DMS114 treated with DMSO at 0.1 percent for 48 hours (cell line): ENCODE measurements around the gene TMEM273.
"Not testable (repeated sequence)": the region's sequence is repeated elsewhere in the genome, so short reads cannot be mapped to it uniquely, and the experiment has no call there.

Experiments used
- DNase-seq: peaks from one replicate; lab custom pipeline; 2025; ENCODE audit not compliant: unreplicated experiment; lab: John Stamatoyannopoulos, UW

TMEM273 gene

DNA sequence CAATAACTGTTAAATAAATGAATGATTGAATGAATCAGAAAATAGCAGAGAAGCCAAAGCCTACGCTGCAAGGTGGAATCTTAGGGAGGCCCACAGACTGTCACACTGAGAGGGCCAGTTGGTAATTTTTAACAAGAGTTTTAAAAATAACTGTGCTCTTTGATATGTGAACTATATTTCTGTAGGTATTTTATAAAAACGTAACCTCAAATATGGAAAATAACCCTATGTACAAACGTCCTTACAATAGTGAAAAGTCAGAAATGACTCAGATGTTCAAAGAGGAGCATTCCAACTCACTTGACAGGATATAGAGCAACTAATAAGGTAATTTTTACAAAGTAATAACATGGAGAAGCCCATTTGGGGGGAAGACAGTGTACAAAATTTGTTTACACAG is 18.9 kb upstream of the TMEM273 start:
- DNase-seq, result no peak

DNA sequence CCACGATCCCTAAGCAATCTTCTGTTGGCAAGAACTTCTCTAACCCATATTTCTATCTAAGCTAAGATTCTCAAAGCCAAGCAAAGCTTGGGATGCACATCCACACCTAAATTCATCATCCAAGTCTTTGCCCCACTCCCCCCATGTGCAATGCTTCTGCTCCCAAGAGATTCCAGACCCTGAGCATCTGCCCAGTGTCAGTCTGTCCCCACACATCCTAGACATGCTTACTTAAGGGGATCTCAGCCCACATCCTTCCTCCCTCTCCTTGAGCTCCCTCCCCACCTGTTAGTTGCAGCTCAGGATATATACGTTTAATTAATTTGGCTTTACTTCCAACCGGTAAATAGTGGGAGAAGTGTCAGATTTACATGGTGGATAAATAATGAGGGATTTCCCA is 17.0 kb upstream of the TMEM273 start:
- no peak for DNase-seq

DNA sequence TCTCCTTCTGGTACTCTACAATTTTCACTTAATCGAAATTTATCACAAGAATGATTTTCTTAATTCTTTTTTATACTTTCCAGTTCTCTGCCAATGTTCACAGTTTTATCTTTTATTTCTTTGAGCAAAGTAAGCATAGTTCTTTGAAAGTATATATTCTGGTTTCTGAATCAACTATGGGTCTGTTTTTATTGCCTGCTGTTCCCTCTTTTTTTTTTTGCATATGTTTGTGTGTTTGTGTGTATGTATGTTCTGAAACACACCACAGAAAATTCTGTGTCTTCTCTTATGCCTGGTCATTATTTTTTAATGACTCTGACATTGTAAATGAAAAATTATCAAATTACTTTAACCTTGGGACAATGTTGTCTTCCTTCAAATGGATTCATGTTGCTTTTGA is 15.9 kb upstream of the TMEM273 start:
- no peak for DNase-seq

DNA sequence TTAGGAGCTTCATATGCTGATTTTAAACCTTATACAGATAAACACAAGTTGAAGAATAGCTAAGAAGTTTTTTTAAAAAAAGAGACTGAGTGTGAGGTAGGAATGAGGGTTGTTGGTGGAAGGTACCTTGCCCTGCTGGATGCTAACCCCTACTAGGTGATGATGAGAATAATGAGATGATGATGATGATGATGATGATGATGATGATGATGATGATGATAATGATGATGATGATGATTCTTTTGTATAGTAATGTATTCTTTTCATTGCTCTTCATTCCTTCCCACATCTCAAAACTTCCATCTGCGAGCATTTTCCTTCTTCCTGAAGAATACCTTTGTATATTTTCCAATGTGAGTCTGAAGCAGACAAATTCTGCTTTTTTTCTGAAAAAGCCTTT is 14.1 kb upstream of the TMEM273 start:
- no peak for DNase-seq

DNA sequence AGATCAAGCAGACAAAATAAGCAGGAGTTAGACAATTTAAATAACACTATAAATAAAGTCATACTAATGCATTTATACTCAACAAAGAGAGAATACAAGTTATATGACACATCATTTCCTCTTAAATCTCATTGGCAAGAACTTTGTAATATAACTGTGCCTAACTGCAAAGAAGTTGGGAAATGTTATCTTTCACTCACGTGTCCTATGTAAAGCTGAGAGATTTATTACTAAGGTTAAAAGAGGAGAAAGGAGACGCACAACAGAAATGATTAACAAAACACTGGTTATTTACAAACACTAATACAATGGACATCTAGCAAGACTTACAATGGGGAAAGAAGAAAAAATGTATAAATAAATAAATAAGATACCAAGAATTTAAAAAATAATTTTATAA is 12.7 kb upstream of the TMEM273 start:
- no peak for DNase-seq

DNA sequence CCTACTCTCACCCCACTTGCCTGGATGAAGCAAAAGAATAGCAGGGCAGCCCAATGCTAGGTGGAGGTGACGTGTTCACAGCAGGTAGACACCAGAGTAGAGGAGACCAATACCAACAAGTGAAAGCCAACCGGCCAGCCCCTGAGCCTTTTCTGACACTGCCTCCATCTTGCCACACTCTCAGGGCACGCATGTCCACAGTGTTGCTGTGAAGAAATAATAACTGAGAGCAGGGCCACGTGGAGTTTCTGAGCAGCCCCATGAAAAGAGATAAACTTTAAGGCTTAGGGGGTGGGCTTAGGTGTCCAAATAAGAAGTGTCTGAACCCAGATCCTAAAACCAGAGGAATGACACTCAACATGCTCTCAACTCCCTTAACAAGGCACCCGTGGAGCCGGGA is 9.0 kb upstream of the TMEM273 start:
- no peak for DNase-seq

DNA sequence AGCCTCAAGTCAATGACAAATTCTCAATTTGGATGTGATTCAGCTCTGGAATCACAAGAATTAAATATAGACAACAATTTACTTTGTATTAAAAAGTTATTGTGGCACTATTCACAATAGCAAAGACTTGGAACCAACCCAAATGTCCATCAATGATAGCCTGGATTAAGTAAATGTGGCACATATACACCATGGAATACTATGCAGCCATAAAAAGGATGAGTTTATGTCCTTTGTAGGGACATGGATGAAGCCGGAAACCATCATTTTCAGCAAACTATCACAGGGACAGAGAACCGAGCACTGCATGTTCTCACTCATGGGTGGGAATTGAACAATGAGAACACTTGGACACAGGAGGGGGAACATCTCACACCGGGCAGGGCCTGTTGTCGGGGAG is 7.7 kb upstream of the TMEM273 start:
- not testable (repeated sequence) for DNase-seq

DNA sequence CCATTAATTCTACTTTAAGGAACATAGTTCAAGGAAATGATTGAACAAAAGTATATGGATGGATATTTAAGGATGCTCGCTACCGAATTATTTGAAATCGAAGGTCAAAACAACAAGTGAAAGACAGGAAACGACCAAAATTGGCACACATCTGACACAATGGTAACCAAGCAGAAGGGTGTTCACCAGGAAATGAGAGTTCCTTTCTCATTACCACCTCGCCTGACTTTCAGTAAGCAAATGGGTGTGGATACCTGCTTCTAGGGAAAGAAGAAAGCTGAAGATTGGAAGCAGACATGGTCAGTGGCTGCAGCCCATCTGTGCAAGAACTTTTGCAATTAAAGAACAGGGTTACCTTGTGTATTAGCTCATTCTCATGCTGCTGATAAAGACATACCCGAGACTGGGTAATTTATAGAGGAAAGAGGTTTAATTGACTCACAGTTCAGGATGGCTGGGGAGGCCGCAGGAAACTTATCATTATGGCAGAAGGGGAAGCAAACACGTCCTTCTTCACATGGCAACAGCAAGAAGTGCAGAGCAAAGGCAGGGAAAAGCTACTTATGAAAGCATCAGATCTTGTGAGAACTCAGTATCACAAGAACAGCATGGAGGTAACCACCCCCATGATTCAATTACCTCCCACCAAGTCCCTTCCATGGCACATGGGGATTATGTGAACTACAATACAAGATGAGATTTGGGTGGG is 6.2 kb upstream of the TMEM273 start:
- no peak for DNase-seq

DNA sequence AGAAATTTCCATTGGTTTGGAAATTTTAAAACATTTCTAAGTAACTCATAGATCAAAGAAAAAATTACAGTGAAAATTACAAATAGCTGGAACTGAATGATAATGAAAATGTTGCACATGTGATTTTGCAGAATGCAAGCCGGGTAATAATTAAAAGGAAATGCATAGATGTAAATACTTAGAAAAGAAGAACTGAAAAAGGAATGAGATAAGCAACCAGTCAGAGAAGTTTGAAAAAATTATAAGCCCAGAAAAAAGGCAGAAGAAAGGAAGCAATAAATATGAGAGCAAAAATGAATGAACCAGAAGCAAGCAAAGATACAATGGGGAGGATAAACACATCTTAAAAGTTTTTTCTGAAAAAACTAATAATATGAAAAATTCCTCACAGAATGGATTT is 3.2 kb upstream of the TMEM273 start:
- DNase-seq, result no peak

DNA sequence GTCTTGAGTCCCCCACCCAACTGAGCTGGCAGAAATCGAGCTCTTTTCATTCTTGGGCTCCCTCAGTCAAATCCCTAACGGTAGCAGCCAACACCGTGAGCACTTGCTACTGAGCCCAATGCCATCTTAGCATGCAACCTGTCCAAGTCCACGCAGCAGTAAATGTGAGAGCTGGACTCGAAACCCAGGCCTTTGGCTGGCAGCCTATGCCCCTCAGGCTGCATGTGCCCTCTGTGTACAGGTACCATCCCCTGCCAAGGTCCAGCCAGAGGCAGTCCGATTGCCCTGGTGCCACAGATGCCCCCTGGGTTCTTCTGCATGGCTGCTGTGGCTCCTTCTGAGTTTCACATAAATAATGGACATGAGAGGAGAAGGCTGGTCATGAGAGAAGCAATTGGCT is 1.2 kb upstream of the TMEM273 start:
- DNase-seq, result no peak

DNA sequence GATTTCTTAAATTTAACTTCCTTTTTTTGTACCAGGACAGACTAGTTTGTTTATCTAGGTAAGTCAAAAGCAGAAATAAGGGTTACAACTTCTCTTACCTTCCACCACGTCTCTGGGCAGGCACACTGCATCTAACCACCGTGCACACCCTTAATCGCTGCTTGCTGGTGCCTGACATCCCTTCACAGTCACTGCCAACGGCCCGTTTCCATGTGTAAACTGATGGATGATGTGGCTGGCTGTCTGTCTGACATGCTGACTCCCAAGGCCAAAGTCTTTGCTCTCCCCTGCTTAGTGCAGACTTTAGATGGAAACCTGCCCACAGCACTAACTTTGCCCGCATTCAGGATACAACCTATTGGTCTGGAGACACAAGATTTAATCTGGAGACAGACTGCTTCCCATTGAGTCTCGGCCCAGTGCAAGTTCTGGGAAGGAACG is 1.1 kb downstream of the TMEM273 start:
- no peak for DNase-seq

DNA sequence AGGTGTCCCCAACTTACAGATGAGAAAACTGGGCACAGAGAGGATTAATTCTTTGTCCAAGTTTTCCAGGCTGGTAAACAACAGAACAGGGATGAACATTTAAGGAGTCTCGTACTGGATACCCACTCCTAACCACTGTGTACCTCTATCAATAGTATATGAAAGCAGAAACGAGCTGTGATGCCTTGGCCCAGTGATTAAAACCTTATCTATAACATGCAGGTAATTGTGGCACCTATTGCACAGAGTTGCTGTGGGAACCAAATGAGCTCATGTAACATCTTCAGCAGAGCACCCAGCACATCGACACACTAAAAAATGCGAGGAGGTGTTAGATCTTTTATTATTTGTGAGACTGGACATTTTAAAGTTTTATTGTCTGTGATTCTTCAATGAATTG is 1.6 kb downstream of the TMEM273 start:
- DNase-seq, result no peak

DNA sequence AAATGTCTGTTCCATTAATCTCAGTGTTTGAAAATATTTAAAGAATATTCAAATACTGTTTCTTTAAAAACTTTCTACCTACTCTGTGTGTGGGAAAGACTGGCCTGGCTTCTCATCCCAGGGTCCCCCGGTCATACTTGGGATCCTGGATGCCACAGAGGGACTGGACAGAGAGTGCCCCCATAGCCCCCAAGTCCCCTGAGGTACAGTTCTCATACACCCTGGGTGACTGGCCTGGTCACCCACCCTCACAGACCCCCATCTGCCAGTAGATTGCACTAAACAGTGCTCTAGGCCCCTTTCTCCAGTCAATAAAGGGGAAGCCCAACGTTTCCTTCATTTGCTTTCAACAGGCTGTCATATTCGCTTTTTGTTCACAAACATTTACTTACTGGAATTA is 3.0 kb downstream of the TMEM273 start:
- DNase-seq, result no peak

DNA sequence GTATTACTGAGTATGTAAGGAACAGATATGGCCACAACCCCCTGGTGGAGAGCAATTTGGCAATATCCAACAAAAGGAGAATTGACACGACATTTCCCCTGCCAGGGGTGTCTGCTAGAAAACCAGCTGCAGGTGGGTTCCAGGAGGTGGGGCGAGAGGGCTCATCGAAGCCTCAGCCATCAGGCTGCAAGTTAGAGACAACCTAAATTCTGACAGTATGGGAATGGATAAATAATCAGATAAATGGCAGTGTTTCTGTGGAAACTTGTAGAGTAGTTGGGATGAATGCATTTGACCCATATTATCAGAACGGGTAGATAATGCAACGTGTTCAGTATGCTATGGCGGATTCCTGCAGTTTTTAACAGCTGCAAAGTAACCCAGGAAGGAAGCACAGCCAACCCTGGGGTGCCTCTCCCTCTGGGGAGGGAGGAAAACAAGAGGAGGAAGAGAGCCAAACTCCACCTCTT is 3.5 kb downstream of the TMEM273 start:
- no peak for DNase-seq

DNA sequence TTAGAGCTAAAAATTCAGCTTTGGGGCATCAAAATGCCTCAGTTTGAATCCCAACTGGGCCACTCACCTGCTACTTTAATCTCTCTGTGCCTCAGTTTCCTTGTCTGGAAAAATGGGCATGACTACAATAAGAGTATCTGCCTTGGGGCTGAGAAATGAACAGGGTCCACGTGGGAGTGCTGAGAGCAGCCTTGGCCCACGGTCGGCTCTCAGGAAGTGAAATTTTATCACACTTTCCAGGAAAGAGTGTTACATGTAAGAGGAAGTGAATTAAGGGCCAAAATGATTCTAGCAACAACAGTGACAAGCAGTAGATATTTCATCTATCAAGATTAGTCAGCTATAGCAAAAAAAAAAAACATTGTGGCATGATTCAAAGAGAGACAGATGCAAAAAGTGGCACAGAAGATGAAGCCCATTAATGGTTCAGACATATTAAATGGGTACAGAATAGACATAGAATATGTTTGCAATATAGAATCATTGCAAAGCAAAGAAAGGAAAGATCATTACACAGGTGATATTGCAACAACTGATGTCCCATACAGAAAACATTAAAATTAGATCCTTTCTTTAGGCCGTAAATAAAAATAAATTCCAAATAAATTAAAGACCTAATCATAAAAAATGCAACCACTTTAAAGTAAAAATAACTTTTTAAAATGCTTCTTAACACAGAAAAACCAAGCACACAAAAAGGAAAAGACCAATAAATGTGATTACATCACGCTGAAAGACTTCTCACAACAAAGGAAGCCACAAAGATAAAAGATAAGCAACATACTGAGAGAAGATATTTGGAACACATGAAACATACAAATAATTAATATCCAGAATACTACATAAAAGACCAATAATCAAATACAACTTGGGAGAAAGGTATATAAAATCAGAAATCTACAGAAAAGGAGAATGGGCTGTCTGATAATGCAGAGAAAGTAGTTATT is 4.3 kb downstream of the TMEM273 start:
- no peak for DNase-seq

DNA sequence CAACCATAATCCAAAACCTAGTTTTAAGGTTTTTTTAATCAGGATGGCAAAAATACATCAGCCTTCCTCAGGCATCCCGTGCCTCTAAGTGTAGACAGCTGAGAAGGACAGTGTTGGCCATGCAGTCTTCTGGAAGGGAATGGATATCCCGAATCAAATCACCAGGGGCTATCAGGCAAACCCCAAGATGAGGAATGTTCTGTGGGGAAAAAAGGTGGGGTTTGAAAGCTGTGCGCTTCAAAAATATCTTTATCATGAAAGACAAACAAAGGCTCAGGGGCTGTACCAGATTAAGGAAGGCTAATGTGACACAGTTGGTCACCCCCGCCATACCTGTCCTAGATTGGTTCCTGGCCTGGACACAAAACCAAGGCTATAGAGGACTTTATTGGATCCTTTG is 5.4 kb downstream of the TMEM273 start:
- DNase-seq, result no peak

DNA sequence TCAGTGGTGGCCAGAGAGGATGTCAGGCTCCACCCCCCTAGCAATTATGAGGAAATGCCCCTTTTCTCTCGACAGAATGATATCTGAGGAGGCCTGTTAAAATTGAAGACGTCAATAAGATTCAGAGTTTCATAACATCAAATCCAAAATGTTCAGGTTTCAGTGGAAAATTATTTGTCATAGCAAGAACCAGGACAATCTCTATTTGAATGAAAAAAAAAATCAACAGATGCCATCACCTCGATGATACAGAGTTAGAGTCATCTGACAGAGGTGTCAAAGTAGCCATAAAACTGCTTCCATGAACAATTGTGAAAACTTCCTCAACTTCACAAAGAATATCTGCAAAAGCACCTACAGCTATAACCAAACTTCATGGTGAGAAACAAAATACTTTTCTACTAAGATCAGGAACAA is 7.7 kb downstream of the TMEM273 start:
- no peak for DNase-seq

DNA sequence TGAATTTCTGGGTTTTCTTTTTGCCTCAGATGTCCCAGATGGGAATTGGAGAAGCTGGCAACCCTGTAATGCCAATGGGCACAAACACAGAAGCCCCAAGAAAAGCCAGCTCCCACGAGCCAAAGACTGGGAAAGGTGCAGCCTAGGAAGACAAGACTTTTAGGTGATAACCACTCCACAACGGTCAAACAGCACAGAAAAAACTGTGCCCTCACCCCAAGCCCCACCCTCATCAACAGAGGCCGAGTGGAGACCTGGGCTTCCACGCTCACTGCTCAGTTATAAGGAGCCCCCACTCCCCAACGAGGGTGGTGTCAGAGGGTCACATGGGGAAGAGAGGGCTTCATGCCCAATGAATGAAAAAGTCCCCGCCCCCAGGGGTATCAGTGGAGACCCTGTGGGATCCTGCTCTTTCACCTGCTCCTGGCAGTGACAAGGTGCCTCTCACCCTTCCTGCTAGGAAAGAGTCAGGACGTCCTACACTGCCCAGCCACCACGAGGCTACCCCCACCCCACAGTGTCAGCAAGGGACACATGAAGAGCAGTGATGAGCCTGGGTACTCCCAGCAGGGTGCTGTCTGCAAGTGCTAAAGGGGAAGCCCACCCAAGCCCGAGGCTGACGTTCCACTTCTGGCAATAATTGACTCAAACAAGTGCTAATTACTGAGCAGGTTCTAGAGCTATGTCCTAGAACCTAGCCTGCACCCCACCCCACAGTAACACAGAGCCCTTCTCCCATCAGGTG is 8.3 kb downstream of the TMEM273 start:
- DNase-seq, result no peak

DNA sequence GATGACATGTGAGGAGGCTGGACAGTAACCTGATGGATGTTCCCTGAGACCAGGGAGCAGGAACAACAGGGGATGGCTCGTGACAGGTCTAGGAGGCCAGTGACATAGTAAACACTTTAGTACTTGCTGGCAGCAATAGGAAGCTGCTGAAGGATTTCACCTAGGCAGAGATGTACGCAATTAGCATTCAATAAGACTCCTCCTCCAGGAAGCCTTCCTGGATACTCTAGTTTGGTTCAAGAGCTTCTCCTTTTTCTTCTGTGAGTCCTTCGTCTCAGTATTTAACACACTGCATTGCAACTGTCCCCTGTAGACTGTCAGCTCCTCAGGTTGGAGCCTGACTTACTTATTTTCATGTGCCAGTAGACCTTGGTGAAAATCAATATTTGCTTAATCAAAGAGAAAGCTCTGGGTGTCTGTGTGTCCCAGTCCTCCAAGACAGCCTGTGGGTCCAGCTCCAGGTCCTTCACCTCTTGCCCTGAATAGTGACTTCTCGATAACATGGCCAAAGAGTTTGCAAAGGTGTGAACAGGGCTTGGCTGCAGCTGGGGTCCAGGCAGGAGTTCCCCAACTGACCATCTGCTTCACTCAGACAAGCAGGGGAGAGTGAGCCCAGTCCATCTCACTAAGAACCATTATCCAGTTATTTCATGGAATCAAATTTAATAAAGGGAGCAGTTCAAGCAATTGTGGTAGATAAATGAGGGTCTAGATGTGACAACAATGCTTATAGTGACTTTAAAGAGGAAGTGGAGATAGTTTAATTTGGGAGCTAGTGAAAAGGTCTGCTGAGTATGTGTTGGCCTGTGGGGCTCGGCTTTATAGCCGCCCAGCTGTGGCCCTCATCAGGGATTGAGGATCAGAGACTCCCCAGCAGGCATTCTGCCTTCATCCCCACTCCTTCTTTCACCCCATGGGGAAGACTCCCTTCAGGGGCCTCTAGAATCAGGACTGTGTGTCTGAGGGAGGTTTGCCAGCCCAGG is 9.4 kb downstream of the TMEM273 start:
- no peak for DNase-seq
